ENCODE results near the gene HLA-DOA.

Gene HLA-DOA

DNA sequence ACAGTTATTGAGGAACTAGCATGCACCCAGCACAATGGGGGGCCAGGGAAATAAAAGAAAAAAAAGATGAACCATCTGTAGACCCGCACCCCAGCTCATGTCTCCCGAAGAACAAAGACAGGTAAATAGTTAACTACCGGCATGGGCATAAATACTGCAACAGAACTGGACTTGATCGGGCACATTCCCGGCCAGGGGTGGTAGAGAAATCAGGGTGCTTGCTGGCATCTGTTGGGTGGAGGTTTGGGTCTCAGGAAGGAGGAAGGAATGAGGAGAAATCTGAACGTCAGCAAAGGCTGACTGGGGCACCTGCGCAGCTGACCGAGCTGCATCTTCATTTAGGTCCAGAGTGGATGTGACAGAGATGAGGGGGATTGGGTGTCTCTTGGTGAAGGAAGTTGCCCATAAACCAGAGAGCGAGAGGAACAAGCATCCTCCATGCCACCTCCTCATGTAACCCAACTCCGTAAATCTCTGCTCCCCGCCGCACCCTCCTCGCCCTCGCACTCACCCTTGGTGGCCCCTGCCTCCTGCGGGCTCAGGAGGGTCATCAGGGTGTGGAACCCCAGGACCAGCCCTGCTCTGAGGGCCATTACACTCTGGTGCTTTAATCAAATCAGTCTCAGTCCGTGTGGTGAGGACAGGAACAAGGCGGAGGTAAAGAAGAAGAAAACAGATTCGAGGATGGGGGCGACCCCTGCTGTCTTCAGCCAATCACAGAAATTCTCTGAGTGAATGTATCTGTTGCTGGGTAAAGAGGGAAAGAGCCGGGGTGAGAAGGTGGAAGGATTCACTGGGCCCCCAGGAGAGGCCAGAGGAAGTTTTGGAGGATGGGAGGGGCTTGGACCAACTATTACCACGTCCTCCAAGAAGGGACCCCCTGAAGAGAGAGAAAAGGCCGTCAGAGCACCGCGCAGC is at the start of gene HLA-DOA:
Gene HLA-DOA, minus strand, starts transcription at position 648 of the 918 bp plus-strand sequence.
- DNase-seq (ENCODE audit: low read depth) = peak; percentile 15

GRCh38 chr6:33057222-33058150 is 48.1 kb upstream of the HLA-DOA start:
- no peak for DNase-seq (ENCODE audit: low read depth)

DNA sequence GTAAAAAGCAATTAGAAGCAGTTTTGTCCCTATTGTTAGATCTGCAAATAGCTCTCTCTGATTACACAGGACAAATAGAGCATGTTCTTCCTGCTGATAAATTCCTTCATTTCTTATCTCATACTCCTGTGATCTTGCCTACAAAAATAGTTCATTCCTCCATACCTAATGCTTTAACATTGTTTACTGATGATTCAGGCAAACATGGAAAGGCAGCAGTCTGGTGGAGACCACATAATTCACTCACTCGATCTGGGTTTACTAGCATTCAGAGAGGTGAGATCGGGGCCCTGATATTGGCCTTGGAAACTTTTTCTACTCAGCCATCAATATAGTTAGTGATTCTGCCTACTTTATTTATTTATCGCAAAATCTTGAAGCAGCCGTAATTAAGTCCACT is 43.8 kb upstream of the HLA-DOA start:
- no peak for DNase-seq (ENCODE audit: low read depth)

GRCh38 chr6:33052627-33053026 is 43.2 kb upstream of the HLA-DOA start:
- DNase-seq (ENCODE audit: low read depth) = no peak

- DNase-seq (ENCODE audit: low read depth) = no peak
Observed at GRCh38 chr6:33050014-33050810, 40.8 kb upstream of the HLA-DOA start.

GRCh38 chr6:33049323-33050013 is 40.1 kb upstream of the HLA-DOA start:
- DNase-seq (ENCODE audit: low read depth) = no peak

DNA sequence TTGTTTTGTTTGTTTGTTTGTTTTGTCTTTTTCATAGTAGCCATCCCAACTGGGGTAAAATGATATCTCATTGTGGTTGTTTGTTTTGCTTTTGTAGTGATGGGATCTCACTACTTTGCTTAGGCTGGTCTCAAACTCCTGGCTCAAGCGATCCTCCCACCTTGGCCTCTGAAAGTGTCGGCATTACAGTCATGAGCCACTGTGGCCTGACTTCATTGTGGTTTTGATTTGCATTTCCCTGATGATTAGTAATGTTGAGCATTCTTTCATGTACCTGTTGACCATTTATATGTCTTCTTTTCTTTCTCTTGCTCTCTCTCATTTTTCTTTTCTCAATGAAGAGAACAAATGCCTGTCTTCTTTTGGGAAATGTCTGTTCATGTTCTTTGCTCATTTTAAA is 30.8 kb upstream of the HLA-DOA start:
- no peak for DNase-seq (ENCODE audit: low read depth)

DNA sequence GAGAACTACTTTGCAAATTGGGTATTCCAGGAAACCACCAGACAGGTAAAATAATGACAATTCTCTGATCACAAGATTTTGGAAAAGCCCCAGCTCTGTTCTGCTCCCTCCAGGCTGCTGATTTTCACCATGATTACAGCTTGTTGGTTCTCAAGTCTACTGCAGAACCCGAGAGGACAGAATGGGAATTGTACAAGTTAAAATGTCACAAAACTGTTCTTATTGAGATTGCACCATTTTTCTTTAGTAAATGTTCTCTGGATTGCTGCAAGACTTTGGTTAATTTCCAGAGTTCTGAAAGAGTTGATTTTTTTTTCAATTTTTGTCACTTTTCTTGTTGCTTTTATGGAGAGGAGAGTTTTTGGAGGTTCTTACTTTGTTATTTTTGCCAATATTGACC is 27.1 kb upstream of the HLA-DOA start:
- no peak for DNase-seq (ENCODE audit: low read depth)

DNA sequence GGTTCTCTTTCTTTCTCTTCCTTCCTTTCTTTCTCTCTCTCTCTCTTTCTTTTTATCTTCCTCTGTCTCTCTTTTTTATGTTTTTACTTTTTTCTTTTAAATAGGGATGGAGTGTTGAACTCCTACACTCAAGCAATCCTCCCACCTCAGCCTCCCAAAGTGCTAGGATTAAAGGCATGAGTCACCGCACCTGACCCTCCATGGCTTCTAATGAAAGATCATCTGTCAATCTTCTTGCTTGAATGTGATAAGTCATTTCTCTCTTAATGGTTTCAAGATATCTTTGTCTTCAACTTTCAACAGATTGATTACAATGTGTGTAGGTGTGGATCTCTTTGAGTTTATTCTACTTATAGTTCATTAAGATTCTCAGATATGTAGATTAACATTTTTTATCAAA is 25.2 kb upstream of the HLA-DOA start:
- no peak for DNase-seq (ENCODE audit: low read depth)

DNA sequence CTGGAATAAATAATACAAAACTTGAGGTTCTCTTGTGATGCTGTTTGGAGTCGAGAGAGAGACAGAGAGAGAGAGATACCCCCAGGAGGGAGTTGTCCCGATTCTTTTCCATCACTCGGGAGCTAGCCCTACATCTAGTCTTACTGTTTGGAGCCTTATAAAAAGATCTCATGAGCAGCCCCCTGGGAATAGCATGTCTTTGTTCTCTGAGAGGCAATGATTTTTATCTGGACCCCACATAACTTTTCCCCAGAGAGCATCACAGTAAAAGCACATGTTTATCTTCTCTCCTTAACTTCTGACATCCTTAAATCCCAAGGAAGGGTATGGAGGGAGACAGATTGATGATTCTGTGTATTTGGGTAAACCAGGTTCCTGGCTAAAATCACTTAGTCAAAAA is 20.9 kb upstream of the HLA-DOA start:
- no peak for DNase-seq (ENCODE audit: low read depth)

DNA sequence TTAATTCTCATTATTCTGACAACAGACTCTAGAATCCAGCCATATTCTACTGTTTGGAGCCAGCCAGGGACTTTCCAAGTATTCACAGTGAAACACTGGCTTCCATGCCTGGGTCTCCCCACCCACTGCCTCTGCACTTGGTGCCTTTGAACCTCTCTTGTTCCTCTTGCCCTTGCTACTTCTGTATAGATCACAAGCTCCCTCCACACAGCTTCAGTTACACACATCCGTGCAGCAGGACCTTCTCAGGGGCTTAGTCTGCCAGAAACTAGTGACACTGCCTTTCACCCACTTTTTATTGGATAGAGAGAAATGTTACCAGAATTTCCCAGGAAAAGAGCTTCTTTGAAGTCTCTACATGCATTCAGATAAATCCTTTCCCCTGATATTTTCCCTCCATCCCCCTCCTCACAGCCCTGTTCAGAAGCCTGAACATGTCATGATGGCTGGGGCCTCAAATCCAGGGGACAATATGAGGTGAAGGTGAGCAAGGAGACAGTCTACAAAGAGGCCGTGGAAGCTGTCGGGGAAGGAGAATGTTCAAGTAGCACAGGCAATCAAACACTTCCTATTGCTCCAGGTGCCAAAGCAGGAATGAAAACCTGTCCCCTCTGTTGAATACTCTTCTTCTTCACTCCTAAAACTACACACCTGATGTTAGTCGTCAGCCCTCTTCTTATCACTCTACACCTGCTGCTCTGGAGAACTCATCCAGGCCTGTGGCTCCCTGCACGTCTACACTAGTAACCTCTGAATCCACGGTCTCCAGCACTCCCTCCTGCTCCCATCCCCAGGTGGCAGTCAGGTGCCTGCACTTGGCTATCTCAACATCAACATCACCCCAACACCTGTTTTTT is 20.2 kb upstream of the HLA-DOA start:
- no peak for DNase-seq (ENCODE audit: low read depth)

DNA sequence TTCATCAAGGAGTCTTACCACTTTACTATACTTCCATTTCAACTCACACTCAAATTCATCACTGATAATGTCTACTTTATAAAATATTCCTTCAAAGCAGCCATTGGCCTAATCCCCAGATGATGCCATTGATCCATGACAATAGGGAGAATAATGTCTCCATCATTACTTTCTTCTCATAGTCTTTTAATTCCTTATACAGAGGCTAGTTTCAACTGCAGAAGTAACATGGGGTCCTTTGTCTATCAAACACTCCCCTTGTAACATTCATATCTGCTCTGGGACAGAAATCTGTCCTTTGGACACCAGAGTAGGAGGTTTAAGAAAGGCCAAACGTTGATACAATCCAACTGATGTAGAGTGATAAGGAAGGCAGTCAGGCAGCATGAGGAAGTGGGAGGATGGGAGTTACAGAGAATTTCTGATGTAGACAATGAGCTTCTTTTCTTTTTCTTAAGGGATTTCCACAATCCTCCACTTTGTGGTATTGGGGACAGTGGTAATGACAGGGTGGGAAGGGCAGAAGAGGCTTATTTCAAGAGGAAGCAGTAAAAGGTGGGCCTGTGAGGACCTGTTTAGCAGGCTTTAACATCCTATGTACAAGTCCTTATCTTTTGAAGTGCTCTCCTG is 18.9 kb upstream of the HLA-DOA start:
- DNase-seq (ENCODE audit: low read depth) = no peak

GRCh38 chr6:33024521-33024920 is 15.1 kb upstream of the HLA-DOA start:
- no peak for DNase-seq (ENCODE audit: low read depth)

- no peak for DNase-seq (ENCODE audit: low read depth)
Observed at GRCh38 chr6:33023536-33023935, 14.1 kb upstream of the HLA-DOA start.

DNA sequence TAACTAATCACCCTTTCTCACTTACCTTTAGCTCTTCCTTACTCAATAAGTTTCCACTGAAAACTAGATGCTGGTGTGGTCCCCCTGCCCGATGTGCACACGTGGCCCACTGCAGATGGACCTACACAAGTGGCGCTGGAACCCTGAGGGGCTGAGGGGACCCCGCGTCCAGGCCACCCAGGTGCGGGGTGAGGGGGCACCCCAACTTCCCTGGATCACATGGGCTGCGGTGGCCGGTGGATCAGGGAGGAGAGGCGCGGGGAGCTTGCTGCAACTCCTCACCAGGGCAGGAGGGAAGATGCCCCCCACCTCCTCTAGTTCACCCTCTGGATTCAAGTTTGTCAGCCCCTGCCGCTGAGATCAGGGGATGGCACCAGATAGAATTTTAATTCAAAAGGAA is 12.5 kb upstream of the HLA-DOA start:
- no peak for DNase-seq (ENCODE audit: low read depth)

GRCh38 chr6:33019372-33019771 is 10.0 kb upstream of the HLA-DOA start:
- no peak for DNase-seq (ENCODE audit: low read depth)

DNA sequence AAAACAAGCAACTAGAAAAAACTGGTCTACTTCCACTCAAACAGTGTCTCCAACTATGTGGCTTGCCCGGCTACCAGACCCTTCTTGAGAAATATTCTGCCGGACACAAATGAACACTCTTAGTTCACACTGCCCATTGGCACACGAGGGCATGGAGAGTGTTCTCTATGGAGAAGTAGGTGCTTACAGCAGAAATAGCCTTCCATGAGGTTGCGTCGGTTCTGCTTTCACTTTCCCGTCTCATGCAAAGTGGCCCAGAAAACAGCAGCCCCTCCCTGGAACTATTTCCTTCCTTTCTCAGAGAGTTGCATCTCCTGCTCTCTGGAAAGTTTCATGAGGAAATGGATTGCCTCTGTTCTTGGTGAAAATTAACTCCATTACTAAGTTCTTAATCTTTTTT is 9.5 kb upstream of the HLA-DOA start:
- DNase-seq (ENCODE audit: low read depth) = peak; percentile 23

DNA sequence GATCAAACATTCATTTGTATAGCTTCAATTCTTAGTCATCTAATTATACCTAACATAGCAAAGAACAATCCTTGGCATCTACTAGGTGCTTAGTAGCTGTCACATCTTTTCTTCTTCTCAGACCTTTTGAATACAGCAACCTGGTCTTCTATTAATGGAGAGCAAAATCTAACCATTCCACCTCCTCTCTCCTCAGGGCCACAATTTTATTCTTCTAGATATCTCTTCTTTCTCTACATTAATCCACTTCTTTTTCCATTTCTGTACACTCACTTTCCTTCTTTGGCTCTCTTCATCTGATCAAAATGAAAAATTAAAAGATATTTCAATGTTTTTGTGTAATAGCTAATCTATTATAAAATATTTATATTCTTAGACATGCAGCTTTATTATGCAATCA is 9.0 kb upstream of the HLA-DOA start:
- DNase-seq (ENCODE audit: low read depth) = no peak

DNA sequence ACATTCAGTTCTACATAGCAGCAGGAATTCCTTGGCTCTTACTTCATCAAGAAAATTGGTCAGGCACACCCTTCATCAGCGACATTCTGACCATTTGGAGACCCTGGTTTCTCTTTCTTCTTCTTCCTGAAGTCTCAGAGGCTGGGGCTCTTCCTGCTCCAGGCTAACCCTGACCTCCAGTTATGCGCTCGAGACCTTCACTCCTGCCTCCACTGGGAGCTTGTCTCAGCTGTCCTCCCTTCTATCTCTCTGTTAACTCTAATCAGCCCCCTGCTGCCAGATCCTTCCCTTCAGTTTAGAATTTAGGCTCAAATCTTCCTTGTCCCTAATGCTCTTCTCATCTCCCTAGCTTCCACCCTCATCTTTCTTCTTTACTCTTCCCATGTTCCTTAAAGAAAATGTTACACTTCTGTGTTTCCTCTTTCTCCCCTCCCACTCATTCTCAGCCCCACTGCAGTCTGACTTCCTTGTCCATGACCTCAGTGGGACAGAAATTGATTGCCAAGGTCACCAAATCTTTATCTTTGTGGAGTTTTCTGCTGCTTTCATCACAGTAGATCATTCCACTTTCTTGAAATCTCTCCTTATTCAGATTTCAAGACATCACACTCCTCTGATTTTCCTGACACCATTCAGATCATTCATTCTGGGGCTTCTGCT is 8.4 kb upstream of the HLA-DOA start:
- DNase-seq (ENCODE audit: low read depth) = no peak

All from stimulated activated CD4-positive, alpha-beta T cell treated with anti-CD3 and anti-CD28 coated beads, Interleukin-2, amount 100 ng/mL, for 4 hours (primary cell).